Suprapubic skin (tissue), 4 donors: Measurements from ENCODE around the gene ADD3.

Experiments
- CTCF ChIP-seq, 2 donors: fragments of 200-600 bp in 1 of 2; fragments of 450-650 bp in 1 of 2; sonication (generic) in 1 of 2; IDR thresholded peaks; one replicate each; pipeline ENCODE4 v1.5.1; 2016 to 2019; ENCODE audit warnings: antibody characterized with exemption in 2 of 2, mild to moderate bottlenecking in 1 of 2, moderate library complexity in 1 of 2
- EP300 ChIP-seq: sonication (generic); formaldehyde crosslinking; IDR thresholded peaks from one replicate; pipeline ENCODE4 v1.6.1; 2017; ENCODE audit warnings: antibody characterized with exemption
- POLR2A ChIP-seq, 2 donors: fragments of 450-650 bp; IDR thresholded peaks; one replicate each; pipeline ENCODE4 v1.6.1; 2017; ENCODE audit warnings: antibody characterized with exemption in 2 of 2, mild to moderate bottlenecking in 2 of 2, moderate library complexity in 2 of 2
- POLR2AphosphoS5 ChIP-seq, 3 donors: sonication (generic); formaldehyde crosslinking; IDR thresholded peaks; one replicate each; pipeline ENCODE4 v1.6.1; 2017; ENCODE audit warnings: antibody characterized with exemption in 3 of 3

GRCh38 chr10:110107887-110108286 lies 100.1 kb downstream of the ADD3 start:
- TF ChIP-seq CTCF (IDR thresholded peaks at IDR 0.05), result no peak
- no peak for TF ChIP-seq POLR2A (IDR thresholded peaks at IDR 0.05)
- no peak for TF ChIP-seq POLR2AphosphoS5 (IDR thresholded peaks at IDR 0.05)
- TF ChIP-seq EP300, result no peak
